ENCODE measurements around the gene EPB41L4B.
A peak's percentile ranks its signal among the peaks of the same experiment; 100 is the strongest.
"Not testable (repeated sequence)": the region's sequence is repeated elsewhere in the genome, so short reads cannot be mapped to it uniquely, and the experiment has no call there.

Gene EPB41L4B

GRCh38 chr9:109143881-109144562 lies 176.8 kb downstream of the EPB41L4B start:
- Histone ChIP-seq H3K4me1 (ENCODE audit: control insufficient read depth, insufficient read depth, low read length, poor library complexity, severe bottlenecking) (no peaks in the 10 kb centered on the region), H3K9me3 (ENCODE audit: control insufficient read depth, low read length) (no peaks in the 10 kb centered on the region), H3K4me3 (ENCODE audit: extremely low read depth, insufficient read depth, low read length, poor library complexity, severe bottlenecking) (no peak overlapping the region), H3K36me3 (ENCODE audit: control insufficient read depth, insufficient read depth, low read length) (no peaks in the 10 kb centered on the region), H3K27ac (ENCODE audit: low read depth, low read length, severe bottlenecking) (no peak overlapping the region)
- 90% methylated on average over 3 to 4 of the region's 5 CpGs for WGBS, 2 experiments (ENCODE audit: insufficient coverage in 2 of 2)

- H3K4me1 ChIP-seq (ENCODE audit: control insufficient read depth, insufficient read depth, low read length, poor library complexity, severe bottlenecking) = no peaks in the 10 kb centered on the region
- H3K27ac ChIP-seq (ENCODE audit: low read depth, low read length, severe bottlenecking) = no peak overlapping the region
- no peaks in the 10 kb centered on the region for H3K36me3 ChIP-seq (ENCODE audit: control insufficient read depth, insufficient read depth, low read length)
- H3K9me3 ChIP-seq (ENCODE audit: control insufficient read depth, low read length) = no peaks in the 10 kb centered on the region
- WGBS, 2 experiments (ENCODE audit: insufficient coverage in 2 of 2) = 93 to 94% methylated on average over 4 of the region's 5 CpGs
- H3K4me3 ChIP-seq (ENCODE audit: extremely low read depth, insufficient read depth, low read length, poor library complexity, severe bottlenecking) = no peak overlapping the region
Observed at GRCh38 chr9:109141375-109141774, 179.5 kb downstream of the EPB41L4B start.

- 91 to 100% methylated on average over 1 of the region's 1 CpG for WGBS, 2 experiments (ENCODE audit: insufficient coverage in 2 of 2)
- Histone ChIP-seq H3K27ac (ENCODE audit: low read depth, low read length, severe bottlenecking) (no peak overlapping the region), H3K9me3 (ENCODE audit: control insufficient read depth, low read length) (no peaks in the 10 kb centered on the region), H3K4me3 (ENCODE audit: extremely low read depth, insufficient read depth, low read length, poor library complexity, severe bottlenecking) (no peak overlapping the region), H3K4me1 (ENCODE audit: control insufficient read depth, insufficient read depth, low read length, poor library complexity, severe bottlenecking) (no peaks in the 10 kb centered on the region), H3K36me3 (ENCODE audit: control insufficient read depth, insufficient read depth, low read length) (no peaks in the 10 kb centered on the region)
Observed at GRCh38 chr9:109139851-109140250, 181.0 kb downstream of the EPB41L4B start.

- H3K27ac ChIP-seq (ENCODE audit: low read depth, low read length, severe bottlenecking) = no peak overlapping the region
- whole genome bisulfite sequencing, 2 experiments (ENCODE audit: insufficient coverage in 2 of 2) = 90 to 100% methylated on average over 1 to 2 of the region's 2 CpGs
- no peaks in the 10 kb centered on the region for H3K4me1 ChIP-seq (ENCODE audit: control insufficient read depth, insufficient read depth, low read length, poor library complexity, severe bottlenecking)
- no peak overlapping the region for H3K4me3 ChIP-seq (ENCODE audit: extremely low read depth, insufficient read depth, low read length, poor library complexity, severe bottlenecking)
- H3K36me3 ChIP-seq (ENCODE audit: control insufficient read depth, insufficient read depth, low read length) = no peaks in the 10 kb centered on the region
- no peaks in the 10 kb centered on the region for H3K9me3 ChIP-seq (ENCODE audit: control insufficient read depth, low read length)
Observed at GRCh38 chr9:109138421-109138820, 182.4 kb downstream of the EPB41L4B start.

GRCh38 chr9:109134167-109134578 lies 186.7 kb downstream of the EPB41L4B start:
- Histone ChIP-seq H3K4me3 (ENCODE audit: extremely low read depth, insufficient read depth, low read length, poor library complexity, severe bottlenecking) (no peak overlapping the region), H3K36me3 (ENCODE audit: control insufficient read depth, insufficient read depth, low read length) (no peaks in the 10 kb centered on the region), H3K9me3 (ENCODE audit: control insufficient read depth, low read length) (no peaks in the 10 kb centered on the region), H3K4me1 (ENCODE audit: control insufficient read depth, insufficient read depth, low read length, poor library complexity, severe bottlenecking) (peaks cover 9% of the 10 kb centered on the region), H3K27ac (ENCODE audit: low read depth, low read length, severe bottlenecking) (no peak overlapping the region)
- WGBS, 2 experiments (ENCODE audit: insufficient coverage in 2 of 2) = 91 to 93% methylated on average over 1 of the region's 1 CpG

- no CpG with 5 or more reads among the region's 2 CpGs for WGBS, 2 experiments (ENCODE audit: insufficient coverage in 2 of 2)
- peaks cover 9% of the 10 kb centered on the region for H3K4me1 ChIP-seq (ENCODE audit: control insufficient read depth, insufficient read depth, low read length, poor library complexity, severe bottlenecking)
- no peaks in the 10 kb centered on the region for H3K36me3 ChIP-seq (ENCODE audit: control insufficient read depth, insufficient read depth, low read length)
- H3K27ac ChIP-seq (ENCODE audit: low read depth, low read length, severe bottlenecking) = no peak overlapping the region
- H3K9me3 ChIP-seq (ENCODE audit: control insufficient read depth, low read length) = no peaks in the 10 kb centered on the region
- H3K4me3 ChIP-seq (ENCODE audit: extremely low read depth, insufficient read depth, low read length, poor library complexity, severe bottlenecking) = no peak overlapping the region
Observed at GRCh38 chr9:109133533-109133932, 187.3 kb downstream of the EPB41L4B start.

GRCh38 chr9:109132567-109133021 lies 188.3 kb downstream of the EPB41L4B start:
- Histone ChIP-seq H3K4me3 (ENCODE audit: extremely low read depth, insufficient read depth, low read length, poor library complexity, severe bottlenecking) (no peak overlapping the region), H3K27ac (ENCODE audit: low read depth, low read length, severe bottlenecking) (peak overlapping the region; percentile 45), H3K9me3 (ENCODE audit: control insufficient read depth, low read length) (no peaks in the 10 kb centered on the region), H3K36me3 (ENCODE audit: control insufficient read depth, insufficient read depth, low read length) (no peaks in the 10 kb centered on the region), H3K4me1 (ENCODE audit: control insufficient read depth, insufficient read depth, low read length, poor library complexity, severe bottlenecking) (peaks cover 9% of the 10 kb centered on the region)
- WGBS, 2 experiments (ENCODE audit: insufficient coverage in 2 of 2) = 58% methylated on average over 2 of the region's 2 CpGs; no CpG with 5 or more reads in 1 of the 2 experiments

- no peaks in the 10 kb centered on the region for H3K9me3 ChIP-seq (ENCODE audit: control insufficient read depth, low read length)
- no peak overlapping the region for H3K27ac ChIP-seq (ENCODE audit: low read depth, low read length, severe bottlenecking)
- H3K4me1 ChIP-seq (ENCODE audit: control insufficient read depth, insufficient read depth, low read length, poor library complexity, severe bottlenecking) = peaks cover 9% of the 10 kb centered on the region
- 92 to 100% methylated on average over 1 to 2 of the region's 6 CpGs for WGBS, 2 experiments (ENCODE audit: insufficient coverage in 2 of 2)
- no peak overlapping the region for H3K4me3 ChIP-seq (ENCODE audit: extremely low read depth, insufficient read depth, low read length, poor library complexity, severe bottlenecking)
- H3K36me3 ChIP-seq (ENCODE audit: control insufficient read depth, insufficient read depth, low read length) = no peaks in the 10 kb centered on the region
Observed at GRCh38 chr9:109129470-109130197, 191.2 kb downstream of the EPB41L4B start.

- not testable (repeated sequence) for H3K27ac ChIP-seq (ENCODE audit: low read depth, low read length, severe bottlenecking); H3K4me3 ChIP-seq (ENCODE audit: extremely low read depth, insufficient read depth, low read length, poor library complexity, severe bottlenecking); H3K4me1 ChIP-seq (ENCODE audit: control insufficient read depth, insufficient read depth, low read length, poor library complexity, severe bottlenecking); H3K36me3 ChIP-seq (ENCODE audit: control insufficient read depth, insufficient read depth, low read length); H3K9me3 ChIP-seq (ENCODE audit: control insufficient read depth, low read length)
- WGBS, 2 experiments (ENCODE audit: insufficient coverage in 2 of 2) = 82 to 98% methylated on average over 3 of the region's 4 CpGs
Observed at GRCh38 chr9:109126671-109127070, 194.2 kb downstream of the EPB41L4B start.

- Histone ChIP-seq H3K36me3 (ENCODE audit: control insufficient read depth, insufficient read depth, low read length) (no peaks in the 10 kb centered on the region), H3K9me3 (ENCODE audit: control insufficient read depth, low read length) (no peaks in the 10 kb centered on the region), H3K27ac (ENCODE audit: low read depth, low read length, severe bottlenecking) (no peak overlapping the region), H3K4me1 (ENCODE audit: control insufficient read depth, insufficient read depth, low read length, poor library complexity, severe bottlenecking) (peaks cover 14% of the 10 kb centered on the region), H3K4me3 (ENCODE audit: extremely low read depth, insufficient read depth, low read length, poor library complexity, severe bottlenecking) (no peak overlapping the region)
- WGBS, 2 experiments (ENCODE audit: insufficient coverage in 2 of 2) = no CpG with 5 or more reads among the region's 2 CpGs
Observed at GRCh38 chr9:109124121-109124520, 196.7 kb downstream of the EPB41L4B start.
